Heart right ventricle (tissue), 16 donors: Measurements from ENCODE around the gene FCHSD2. TPM values are rescaled to one million over a fixed set of nuclear protein-coding genes. Genes with fewer than 3 reads are reported as not detected.
"Not testable (repeated sequence)": the region's sequence is repeated elsewhere in the genome, so short reads cannot be mapped to it uniquely, and the experiment has no call there.

ENCODE experiments used
- ATAC-seq, 8 donors: fragments of 200-7000 bp; cut with Tn5 transposase; one replicate each; pipeline ENCODE4 v1.9.1; 2020; ENCODE audit warnings: mild to moderate bottlenecking in 8 of 8, moderate library complexity in 8 of 8, moderate number of reproducible peaks in 1 of 8
- DNase-seq, 2 donors: peaks; one replicate each; pipeline ENCODE4 v3.0.0-alpha.2; 2020
- H3K27ac ChIP-seq, 10 donors: fragments of 200-600 bp; sonication (generic) in 2 of 10; one replicate each; pipeline versions ENCODE4 v1.5.0 to v1.8.0; 2020 to 2022; ENCODE audit warnings: mild to moderate bottlenecking in 3 of 10
- H3K27me3 ChIP-seq, 7 donors: fragments of 200-600 bp; one replicate each; pipeline ENCODE4 v1.8.0; 2021 to 2022; ENCODE audit warnings: mild to moderate bottlenecking in 2 of 7
- H3K36me3 ChIP-seq, 9 donors: fragments of 200-600 bp; sonication (generic) in 1 of 9; one replicate each; pipeline versions ENCODE4 v1.5.0 to v1.8.0; 2020 to 2022; ENCODE audit warnings: mild to moderate bottlenecking in 2 of 9
- H3K4me1 ChIP-seq, 9 donors: fragments of 200-600 bp; sonication (generic) in 1 of 9; one replicate each; pipeline versions ENCODE4 v1.5.0 to v1.8.0; 2020 to 2022; ENCODE audit warnings: mild to moderate bottlenecking in 4 of 9
- H3K4me3 ChIP-seq, 10 donors: fragments of 200-600 bp; sonication (generic) in 2 of 10; one replicate each; pipeline versions ENCODE4 v1.5.0 to v1.8.0; 2020 to 2022; ENCODE audit warnings: mild to moderate bottlenecking in 7 of 10, moderate library complexity in 2 of 10
- H3K9me3 ChIP-seq, 11 donors: fragments of 200-600 bp in 10 of 11; sonication (generic) in 2 of 11; one replicate each; pipeline versions ENCODE4 v1.5.0 to v1.8.0; 2013 to 2022; ENCODE audit warnings: mild to moderate bottlenecking in 2 of 11, control low read depth in 1 of 11, moderate library complexity in 1 of 11
- CTCF ChIP-seq, 9 donors: fragments of 200-600 bp; sonication (generic) in 2 of 9; IDR thresholded peaks; one replicate each; pipeline versions ENCODE4 v1.5.0 to v1.8.0; 2021 to 2022; ENCODE audit warnings: antibody characterized with exemption in 9 of 9, mild to moderate bottlenecking in 5 of 9, moderate library complexity in 1 of 9
- WGBS, 2 donors: extraction: QIAGEN DNeasy Blood & Tissue Kit; methylation state at CpG; one replicate each; pipeline ENCODE4 v1.1.7; 2013; ENCODE audit warnings: inconsistent platforms in 1 of 2; 5-methylcytosine and 5-hydroxymethylcytosine counted together
- intact Hi-C, 10 donors: fragments of 100-400 bp; cut with DNase I; formaldehyde crosslinking; loops; one replicate each; pipeline versions ENCODE4 v1.11.1 to v1.14.2; 2022
- polyA plus RNA-seq, 2 donors: library from polyadenylated mRNA; stranded (reverse); fragments of 200-250 nt; gene quantifications; one replicate each; pipeline ENCODE4 v1.2.3, GENCODE V29; 2013
- total RNA-seq, 10 donors: library from RNA; stranded (reverse); fragmentation: NEBNext Ultra II Directional in 3 of 10; extraction: Animal tissue kit (Norgen Biotek cat#: 25700) in 3 of 10; gene quantifications; one replicate each; pipeline versions ENCODE4 v1.2.1 to v1.2.4, GENCODE V29; 2021 to 2023
- donor health status: Arrhythmogenic right ventricular cardiomyopathy.
- donor health status: ischemic (EF 13 %, LVEDD 7.1; RV severe dilation, severe dysfunction).
- donor health status: healthy with polysubstance abuse.
- donor health status: DM: no; HTN: yes; CAD: no.
- donor health status: DM: no; HTN: no; CAD: no.
- donor health status: ischemic (EF 25% LVEDD 6.9; RV normal size, moderate dysfunction).
- donor health status: ischemic (EF 25% LVEDD 5.7; RV mildly dilated, moderate dysfunction).
- donor health status: healthy.
- donor health status: DM: yes; HTN: yes; CAD: no.
- donor health status: Ischemic cardiomyopathy.
- donor health status: ischemic (EF 35%, LVEDD 5.7; RV mildly dilated, moderate dysfunction).
- donor health status: nonischemic (EF 11% LVEDD 7.7; RV severe dilation, severe dysfunction).
- donor health status: DM: yes; HTN: yes; CAD: no.
- donor health status: PGD.
- donor health status: ischemic (EF 29% LVEDD 5.4; RV normal size, mild dysfunction).
- donor health status: nonischemic (EF 23%, LVEDD 6.1; RV moderate dilation, normal function).

FCHSD2 gene
- total and polyA plus RNA-seq, 12 donors = 16.1 to 48.4 (median 37.5) TPM

GRCh38 chr11:72920001-72920400, 222.1 kb downstream of the FCHSD2 start:
- H3K36me3 ChIP-seq = peaks cover 0 to 25% (median 0%) of the 10 kb centered on the region in 9 donors
- no peak for ATAC-seq
- intact Hi-C loops = loop anchor here in 9 of 10 donors (5.0 to 10.0 kb wide), 10 partner anchors 55 to 365 kb away; partner anchors contain the start of gene FCHSD2 (in 4 of the 9)
- no peak for TF ChIP-seq CTCF (IDR thresholded peaks at IDR 0.05)
- DNase-seq = no peak
- H3K27me3 ChIP-seq = no peaks in the 10 kb centered on the region
- no peak overlapping the region for H3K27ac ChIP-seq
- peaks cover 0 to 35% (median 19%) of the 10 kb centered on the region in 9 donors for H3K4me1 ChIP-seq
- H3K9me3 ChIP-seq = no peaks in the 10 kb centered on the region
- H3K4me3 ChIP-seq = no peak overlapping the region

GRCh38 chr11:72918851-72919250, 223.3 kb downstream of the FCHSD2 start:
- no peak for TF ChIP-seq CTCF (IDR thresholded peaks at IDR 0.05)
- ATAC-seq (no peak), DNase-seq (no peak)
- H3K9me3 ChIP-seq = peaks cover 0 to 10% (median 0%) of the 10 kb centered on the region in 11 donors
- peaks cover 0 to 25% (median 0%) of the 10 kb centered on the region in 9 donors for H3K36me3 ChIP-seq
- H3K4me1 ChIP-seq = peaks cover 0 to 26% (median 15%) of the 10 kb centered on the region in 9 donors
- intact Hi-C loops = no loop called here
- no peak overlapping the region for H3K27ac ChIP-seq
- H3K27me3 ChIP-seq = no peaks in the 10 kb centered on the region
- no peak overlapping the region for H3K4me3 ChIP-seq

- ATAC-seq = no peak
- H3K27ac ChIP-seq = no peak overlapping the region
- no peak for DNase-seq
- no peak overlapping the region for H3K4me3 ChIP-seq
- H3K27me3 ChIP-seq = no peaks in the 10 kb centered on the region
- 98 to 100% methylated on average over 1 of the region's 1 CpG for WGBS, 2 donors
- no peak for TF ChIP-seq CTCF (IDR thresholded peaks at IDR 0.05)
- peaks cover 0 to 20% (median 5%) of the 10 kb centered on the region in 9 donors for H3K36me3 ChIP-seq
- intact Hi-C loops = no loop called here
- peaks cover 0 to 5% (median 0%) of the 10 kb centered on the region in 9 donors for H3K4me1 ChIP-seq
- peaks cover 0 to 49% (median 17%) of the 10 kb centered on the region in 11 donors for H3K9me3 ChIP-seq
Measured at GRCh38 chr11:72912253-72912652, 229.9 kb downstream of the FCHSD2 start.

- ATAC-seq, H3K4me1 ChIP-seq, H3K27me3 ChIP-seq, H3K27ac ChIP-seq, intact Hi-C loops, DNase-seq, H3K4me3 ChIP-seq: not testable (repeated sequence)
- WGBS, 2 donors = 96% methylated on average over 42 of the region's 42 CpGs
- peaks cover 0 to 20% (median 5%) of the 10 kb centered on the region in 9 donors for H3K36me3 ChIP-seq
- H3K9me3 ChIP-seq = peaks cover 0 to 58% (median 17%) of the 10 kb centered on the region in 11 donors
Measured at GRCh38 chr11:72909558-72910388, 232.3 kb downstream of the FCHSD2 start.
